GM12873 (cell line): ENCODE data around the gene NTHL1.

Experiments used
- TF ChIP-seq, protein P1 (sequence below): IDR thresholded peaks from 2 replicates; pipeline ENCODE4 v1.5.1; 2012; ENCODE audit warnings: low read depth, mild to moderate bottlenecking, moderate library complexity, low read length, control low read depth; ENCODE audit not compliant: insufficient read depth; ENCODE audit errors: missing control alignments

The NTHL1 gene

DNA sequence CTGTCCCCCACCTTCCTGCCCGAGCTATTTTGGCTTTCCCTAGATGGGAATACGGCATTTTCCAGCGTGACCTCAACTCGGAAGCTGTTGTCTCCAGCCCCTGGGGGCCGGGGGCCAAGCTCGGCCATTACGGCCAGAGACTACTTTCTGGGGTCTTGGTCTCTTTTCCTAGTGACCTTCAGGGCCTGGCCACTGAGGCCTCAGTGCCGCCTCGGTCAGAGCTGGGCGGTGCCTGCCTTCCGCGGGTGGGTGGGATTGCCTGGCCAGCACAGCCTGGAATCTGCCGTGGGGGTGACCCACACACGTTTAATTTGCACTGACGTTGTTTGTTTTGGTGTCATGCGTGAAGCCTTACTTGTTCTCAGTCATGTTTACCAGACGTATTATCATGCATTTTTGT is 29.4 kb upstream of the NTHL1 start:
- TF ChIP-seq, protein P1, sequence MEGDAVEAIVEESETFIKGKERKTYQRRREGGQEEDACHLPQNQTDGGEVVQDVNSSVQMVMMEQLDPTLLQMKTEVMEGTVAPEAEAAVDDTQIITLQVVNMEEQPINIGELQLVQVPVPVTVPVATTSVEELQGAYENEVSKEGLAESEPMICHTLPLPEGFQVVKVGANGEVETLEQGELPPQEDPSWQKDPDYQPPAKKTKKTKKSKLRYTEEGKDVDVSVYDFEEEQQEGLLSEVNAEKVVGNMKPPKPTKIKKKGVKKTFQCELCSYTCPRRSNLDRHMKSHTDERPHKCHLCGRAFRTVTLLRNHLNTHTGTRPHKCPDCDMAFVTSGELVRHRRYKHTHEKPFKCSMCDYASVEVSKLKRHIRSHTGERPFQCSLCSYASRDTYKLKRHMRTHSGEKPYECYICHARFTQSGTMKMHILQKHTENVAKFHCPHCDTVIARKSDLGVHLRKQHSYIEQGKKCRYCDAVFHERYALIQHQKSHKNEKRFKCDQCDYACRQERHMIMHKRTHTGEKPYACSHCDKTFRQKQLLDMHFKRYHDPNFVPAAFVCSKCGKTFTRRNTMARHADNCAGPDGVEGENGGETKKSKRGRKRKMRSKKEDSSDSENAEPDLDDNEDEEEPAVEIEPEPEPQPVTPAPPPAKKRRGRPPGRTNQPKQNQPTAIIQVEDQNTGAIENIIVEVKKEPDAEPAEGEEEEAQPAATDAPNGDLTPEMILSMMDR, result no peak

- TF ChIP-seq, protein P1, result no peak
These were observed 28.6 kb upstream of the NTHL1 start for GRCh38 chr16:2076072-2076865.

GRCh38 chr16:2075631-2076030 is 28.0 kb upstream of the NTHL1 start:
- TF ChIP-seq, protein P1, result no peak

- TF ChIP-seq, protein P1, result no peak
These were observed 26.4 kb upstream of the NTHL1 start for GRCh38 chr16:2074071-2074470.

DNA sequence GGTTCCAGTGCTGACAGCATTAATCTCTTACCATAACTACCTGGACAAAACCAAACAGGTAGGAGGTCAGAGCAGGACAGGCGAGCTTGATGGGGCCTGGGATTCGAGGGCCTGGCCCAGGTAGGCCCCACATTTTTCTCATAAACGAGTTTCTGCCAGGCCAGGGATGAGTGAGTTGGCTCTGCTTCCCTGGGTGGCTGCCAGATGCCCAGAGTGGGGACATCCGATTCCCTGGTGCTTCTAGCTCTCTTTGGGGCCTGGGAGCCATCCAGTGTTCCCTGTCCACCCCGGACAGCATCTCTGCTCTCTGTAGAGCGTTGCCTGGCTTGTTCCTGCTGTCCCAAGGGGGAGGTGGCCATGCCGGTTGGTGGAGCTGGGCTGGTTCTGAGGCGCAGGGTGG is 25.3 kb upstream of the NTHL1 start:
- TF ChIP-seq, protein P1, result no peak

- TF ChIP-seq, protein P1, result no peak
These were observed 24.0 kb upstream of the NTHL1 start for GRCh38 chr16:2071454-2072202.
